Measurements from ENCODE around the gene GAS2L1. TPM values are rescaled to one million over a fixed set of nuclear protein-coding genes. Genes with fewer than 3 reads are reported as not detected.

The GAS2L1 gene
- total RNA-seq, 1 experiment from 2014 or later: 29.4 TPM

- no peak for TF ChIP-seq TCF7L2 (IDR thresholded peaks at IDR 0.05; ENCODE audit: borderline replicate concordance, extremely low read depth, insufficient read depth, insufficient read length)
These were observed 11.5 kb downstream of the GAS2L1 start (continued) for GRCh38 chr22:29317827-29318454.

DNA sequence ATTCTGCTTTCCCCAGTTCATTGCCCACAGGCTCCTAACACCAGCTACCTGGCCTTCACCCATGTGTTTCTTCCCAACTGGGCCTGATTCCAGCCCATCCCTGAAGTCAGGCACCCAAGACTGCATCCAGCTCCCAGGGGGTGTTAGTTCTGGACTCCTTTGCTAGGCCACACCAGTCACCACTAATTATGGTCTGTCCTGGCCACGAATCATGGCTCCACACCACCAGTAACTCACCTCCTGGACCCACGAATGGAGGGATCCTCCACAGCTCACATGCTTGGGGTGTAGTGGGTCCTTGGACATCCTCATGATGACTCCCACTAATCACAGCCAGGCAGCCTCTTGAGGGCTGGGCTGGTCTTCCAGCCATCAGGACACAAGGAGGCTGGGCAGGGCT lies 12.6 kb downstream of the GAS2L1 start:
- ChIA-PET RAD21 (ENCODE audit: low non-redundant PET in 1 of 2, low total read pairs in 2 of 2, uncharacterized antibody in 2 of 2, unreplicated experiment in 2 of 2) (no interaction called here), POLR2A (no interaction called here), CTCF (no interaction called here)
- intact Hi-C loops (cut with micrococcal nuclease): no loop called here
- Histone ChIP-seq H3K27me3 (ENCODE audit: insufficient read depth, low read length) (no peaks in the 10 kb centered on the region), H3K9me3 (ENCODE audit: control insufficient read depth in 1 of 2, insufficient read depth in 1 of 2, low read depth in 1 of 2, low read length in 2 of 2) (no peaks in the 10 kb centered on the region), H3K4me1 (ENCODE audit: control insufficient read depth in 1 of 2, insufficient read depth in 2 of 2, low read length in 2 of 2) (peaks cover 0 to 9% of the 10 kb centered on the region in 2 experiments; a peak in 3 of 4 replicates), H3K4me2 (ENCODE audit: low read length) (no peak overlapping the region), H3K4me3 (replicated peaks in 1 of 2; ENCODE audit: low read depth in 1 of 2, low read length in 2 of 2) (no peak overlapping the region), H3K9ac (ENCODE audit: low read length) (no peak overlapping the region), H3K27ac (ENCODE audit: low read depth, low read length) (no peak overlapping the region), H3K79me2 (ENCODE audit: insufficient read depth, low read length) (no peaks in the 10 kb centered on the region), H3K36me3 (ENCODE audit: control insufficient read depth in 1 of 2, insufficient read depth in 2 of 2, low read length in 2 of 2) (no peaks in the 10 kb centered on the region), H3K9me2 (ENCODE audit: insufficient read depth) (no peaks in the 10 kb centered on the region), H2AFZ (ENCODE audit: low read depth, low read length, poor library complexity, severe bottlenecking) (no peak overlapping the region), H4K20me1 (ENCODE audit: insufficient read depth) (no peaks in the 10 kb centered on the region)
- DNase-seq (ENCODE audit: low read depth, low spot score): no peak
- no peak for TF ChIP-seq ZFX (IDR thresholded peaks at IDR 0.05)
- TF ChIP-seq CTCF (IDR thresholded peaks at IDR 0.05 in 2 of 3, conservative IDR thresholded peaks at IDR 0.05 in 1 of 3; ENCODE audit: borderline replicate concordance in 1 of 3, insufficient read depth in 1 of 3, low read depth in 2 of 3, low read length in 2 of 3): no peak
- no peak for TF ChIP-seq ATF3 (IDR thresholded peaks at IDR 0.05)
- no peak for TF ChIP-seq CBX3 (IDR thresholded peaks at IDR 0.05; ENCODE audit: low read depth)
- no peak for TF ChIP-seq ZNF274 (IDR thresholded peaks at IDR 0.05; ENCODE audit: low read depth, low read length)
- TF ChIP-seq, protein P1, sequence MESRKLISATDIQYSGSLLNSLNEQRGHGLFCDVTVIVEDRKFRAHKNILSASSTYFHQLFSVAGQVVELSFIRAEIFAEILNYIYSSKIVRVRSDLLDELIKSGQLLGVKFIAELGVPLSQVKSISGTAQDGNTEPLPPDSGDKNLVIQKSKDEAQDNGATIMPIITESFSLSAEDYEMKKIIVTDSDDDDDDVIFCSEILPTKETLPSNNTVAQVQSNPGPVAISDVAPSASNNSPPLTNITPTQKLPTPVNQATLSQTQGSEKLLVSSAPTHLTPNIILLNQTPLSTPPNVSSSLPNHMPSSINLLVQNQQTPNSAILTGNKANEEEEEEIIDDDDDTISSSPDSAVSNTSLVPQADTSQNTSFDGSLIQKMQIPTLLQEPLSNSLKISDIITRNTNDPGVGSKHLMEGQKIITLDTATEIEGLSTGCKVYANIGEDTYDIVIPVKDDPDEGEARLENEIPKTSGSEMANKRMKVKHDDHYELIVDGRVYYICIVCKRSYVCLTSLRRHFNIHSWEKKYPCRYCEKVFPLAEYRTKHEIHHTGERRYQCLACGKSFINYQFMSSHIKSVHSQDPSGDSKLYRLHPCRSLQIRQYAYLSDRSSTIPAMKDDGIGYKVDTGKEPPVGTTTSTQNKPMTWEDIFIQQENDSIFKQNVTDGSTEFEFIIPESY (IDR thresholded peaks at IDR 0.05; ENCODE audit: extremely low read depth, insufficient replicate concordance, low read length): no peak
- TF ChIP-seq TCF7L2 (IDR thresholded peaks at IDR 0.05; ENCODE audit: borderline replicate concordance, extremely low read depth, insufficient read depth, insufficient read length): no peak
- TF ChIP-seq, protein P2, sequence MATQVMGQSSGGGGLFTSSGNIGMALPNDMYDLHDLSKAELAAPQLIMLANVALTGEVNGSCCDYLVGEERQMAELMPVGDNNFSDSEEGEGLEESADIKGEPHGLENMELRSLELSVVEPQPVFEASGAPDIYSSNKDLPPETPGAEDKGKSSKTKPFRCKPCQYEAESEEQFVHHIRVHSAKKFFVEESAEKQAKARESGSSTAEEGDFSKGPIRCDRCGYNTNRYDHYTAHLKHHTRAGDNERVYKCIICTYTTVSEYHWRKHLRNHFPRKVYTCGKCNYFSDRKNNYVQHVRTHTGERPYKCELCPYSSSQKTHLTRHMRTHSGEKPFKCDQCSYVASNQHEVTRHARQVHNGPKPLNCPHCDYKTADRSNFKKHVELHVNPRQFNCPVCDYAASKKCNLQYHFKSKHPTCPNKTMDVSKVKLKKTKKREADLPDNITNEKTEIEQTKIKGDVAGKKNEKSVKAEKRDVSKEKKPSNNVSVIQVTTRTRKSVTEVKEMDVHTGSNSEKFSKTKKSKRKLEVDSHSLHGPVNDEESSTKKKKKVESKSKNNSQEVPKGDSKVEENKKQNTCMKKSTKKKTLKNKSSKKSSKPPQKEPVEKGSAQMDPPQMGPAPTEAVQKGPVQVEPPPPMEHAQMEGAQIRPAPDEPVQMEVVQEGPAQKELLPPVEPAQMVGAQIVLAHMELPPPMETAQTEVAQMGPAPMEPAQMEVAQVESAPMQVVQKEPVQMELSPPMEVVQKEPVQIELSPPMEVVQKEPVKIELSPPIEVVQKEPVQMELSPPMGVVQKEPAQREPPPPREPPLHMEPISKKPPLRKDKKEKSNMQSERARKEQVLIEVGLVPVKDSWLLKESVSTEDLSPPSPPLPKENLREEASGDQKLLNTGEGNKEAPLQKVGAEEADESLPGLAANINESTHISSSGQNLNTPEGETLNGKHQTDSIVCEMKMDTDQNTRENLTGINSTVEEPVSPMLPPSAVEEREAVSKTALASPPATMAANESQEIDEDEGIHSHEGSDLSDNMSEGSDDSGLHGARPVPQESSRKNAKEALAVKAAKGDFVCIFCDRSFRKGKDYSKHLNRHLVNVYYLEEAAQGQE (IDR thresholded peaks at IDR 0.05; ENCODE audit: low read depth): no peak
- no peak for TF ChIP-seq ELF1 (IDR thresholded peaks at IDR 0.05; ENCODE audit: borderline replicate concordance, low read depth)
- no peak for TF ChIP-seq RAD21 (IDR thresholded peaks at IDR 0.05; ENCODE audit: low read depth)
- no peak for TF ChIP-seq JUND (IDR thresholded peaks at IDR 0.05)
- ATAC-seq: no peak
- no TSS peak for BruUV-seq (replicated peaks)
